22Rv1 (cell line): ENCODE results near the gene DCLK1.

Source experiments
- H3K27ac ChIP-seq: fragments of 450-650 bp; 2 replicates; pipeline ENCODE4 v1.5.1; 2017
- ZFX ChIP-seq: fragments of 450-650 bp; IDR thresholded peaks from 2 replicates; pipeline ENCODE4 v1.6.1; 2017; ENCODE audit warnings: antibody characterized with exemption, borderline replicate concordance
- TF ChIP-seq, protein P1 (sequence below): fragments of 450-650 bp; IDR thresholded peaks from 2 replicates; pipeline ENCODE4 v1.5.1; 2017; ENCODE audit warnings: mild to moderate bottlenecking

Gene DCLK1

DNA sequence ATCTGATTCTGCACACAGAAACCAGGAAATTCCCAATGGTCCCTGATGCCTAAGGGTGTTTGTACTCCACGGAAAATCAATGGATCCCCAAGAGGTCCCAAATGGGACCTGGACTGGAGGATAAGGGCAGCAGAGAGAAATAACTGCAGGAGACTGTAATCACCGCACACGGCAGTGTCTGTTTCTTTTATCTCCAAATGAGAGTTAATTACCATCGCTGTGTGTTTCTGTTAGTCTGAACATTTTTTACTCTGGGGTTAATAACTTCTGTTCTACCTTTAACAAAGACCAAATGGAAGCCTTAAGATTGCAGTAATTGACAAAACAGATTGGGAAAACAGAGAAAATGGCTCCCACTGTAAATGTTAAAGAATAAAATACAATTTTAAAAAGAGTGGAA is 320.9 kb downstream of the DCLK1 start:
- no peak for TF ChIP-seq ZFX
- TF ChIP-seq, protein P1, sequence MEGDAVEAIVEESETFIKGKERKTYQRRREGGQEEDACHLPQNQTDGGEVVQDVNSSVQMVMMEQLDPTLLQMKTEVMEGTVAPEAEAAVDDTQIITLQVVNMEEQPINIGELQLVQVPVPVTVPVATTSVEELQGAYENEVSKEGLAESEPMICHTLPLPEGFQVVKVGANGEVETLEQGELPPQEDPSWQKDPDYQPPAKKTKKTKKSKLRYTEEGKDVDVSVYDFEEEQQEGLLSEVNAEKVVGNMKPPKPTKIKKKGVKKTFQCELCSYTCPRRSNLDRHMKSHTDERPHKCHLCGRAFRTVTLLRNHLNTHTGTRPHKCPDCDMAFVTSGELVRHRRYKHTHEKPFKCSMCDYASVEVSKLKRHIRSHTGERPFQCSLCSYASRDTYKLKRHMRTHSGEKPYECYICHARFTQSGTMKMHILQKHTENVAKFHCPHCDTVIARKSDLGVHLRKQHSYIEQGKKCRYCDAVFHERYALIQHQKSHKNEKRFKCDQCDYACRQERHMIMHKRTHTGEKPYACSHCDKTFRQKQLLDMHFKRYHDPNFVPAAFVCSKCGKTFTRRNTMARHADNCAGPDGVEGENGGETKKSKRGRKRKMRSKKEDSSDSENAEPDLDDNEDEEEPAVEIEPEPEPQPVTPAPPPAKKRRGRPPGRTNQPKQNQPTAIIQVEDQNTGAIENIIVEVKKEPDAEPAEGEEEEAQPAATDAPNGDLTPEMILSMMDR, result no peak
- no peak overlapping the region for H3K27ac ChIP-seq

DNA sequence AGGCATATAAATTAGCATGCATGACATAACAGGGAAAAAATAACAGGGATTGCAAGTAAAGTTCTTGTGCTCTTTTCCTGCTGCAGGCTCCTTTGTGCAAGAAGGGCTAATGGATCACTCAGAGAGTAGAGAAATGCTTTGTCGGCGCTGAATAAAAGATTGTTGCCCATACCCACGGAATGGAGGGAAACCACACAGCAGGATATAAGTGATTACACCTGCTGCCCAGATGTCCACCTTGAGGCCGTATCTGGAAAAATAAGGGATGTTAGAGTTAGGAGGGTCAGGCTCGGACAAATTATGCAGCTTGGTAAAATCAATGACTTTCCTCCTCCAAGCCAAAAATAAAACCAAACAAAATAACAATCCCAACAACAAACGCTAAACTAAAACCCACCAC is 322.3 kb downstream of the DCLK1 start:
- no peak overlapping the region for H3K27ac ChIP-seq
- TF ChIP-seq ZFX, result no peak
- TF ChIP-seq, protein P1, result no peak

DNA sequence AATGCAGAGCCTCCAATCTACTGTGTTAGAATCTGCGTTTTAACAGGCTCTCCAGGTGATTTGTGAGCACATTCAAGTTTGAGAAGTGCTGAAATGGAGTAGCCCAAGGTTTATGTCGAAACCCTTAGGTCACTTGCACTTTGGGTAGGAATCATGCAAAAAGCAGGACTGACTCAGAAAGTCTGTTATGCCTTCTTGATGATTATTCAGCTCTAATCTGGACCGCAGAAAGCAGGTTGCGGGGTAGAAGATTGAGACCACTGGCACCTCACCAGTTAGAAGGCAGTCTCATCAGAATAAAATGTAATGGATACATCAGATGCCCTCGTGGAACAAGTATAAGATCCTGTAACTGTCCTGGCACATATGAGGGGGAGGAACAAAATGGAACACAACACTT is 326.3 kb downstream of the DCLK1 start:
- no peak overlapping the region for H3K27ac ChIP-seq
- no peak for TF ChIP-seq ZFX
- TF ChIP-seq, protein P1, result no peak

DNA sequence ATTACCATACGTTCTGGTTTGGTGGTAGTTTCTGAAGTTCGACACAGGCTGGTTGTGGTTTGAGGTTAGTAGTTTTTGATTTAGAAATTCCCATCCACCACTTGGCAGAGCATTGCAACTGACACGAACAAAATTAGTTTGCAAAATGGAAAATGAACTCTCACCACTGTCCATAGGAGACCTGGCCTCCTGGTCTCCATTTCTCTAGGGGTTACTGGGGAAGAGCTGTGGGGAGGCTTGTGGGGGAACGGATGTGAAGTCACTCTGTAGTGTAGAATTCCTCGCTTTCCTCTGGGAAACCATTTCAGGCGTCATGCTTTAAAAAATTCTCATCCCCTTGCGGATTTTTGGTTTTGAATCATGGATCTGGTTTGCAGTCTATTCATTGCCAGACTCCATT is 333.2 kb downstream of the DCLK1 start:
- no peak for TF ChIP-seq ZFX
- TF ChIP-seq, protein P1, result no peak
- H3K27ac ChIP-seq, result no peak overlapping the region

DNA sequence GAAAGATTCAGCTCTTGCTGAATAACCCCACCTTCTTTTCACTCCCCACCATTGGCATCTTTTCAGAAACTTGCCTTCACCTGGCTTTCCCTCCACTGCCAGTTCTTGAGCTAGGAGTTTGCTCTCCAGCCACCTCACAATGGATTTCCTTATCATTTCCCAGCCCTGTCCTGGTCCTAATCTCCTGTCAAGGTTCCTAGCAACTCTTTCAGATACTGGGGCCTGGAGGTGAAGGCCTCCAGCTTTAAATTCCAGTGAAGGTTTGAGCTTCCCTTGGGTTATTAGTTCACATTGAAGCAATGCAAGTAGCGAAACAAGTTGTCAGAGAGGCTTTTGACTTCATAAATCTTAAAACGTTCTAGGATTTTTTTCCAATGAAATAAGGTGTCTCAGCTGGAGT is 333.9 kb downstream of the DCLK1 start:
- H3K27ac ChIP-seq, result no peak overlapping the region
- TF ChIP-seq, protein P1, result no peak
- TF ChIP-seq ZFX, result no peak

DNA sequence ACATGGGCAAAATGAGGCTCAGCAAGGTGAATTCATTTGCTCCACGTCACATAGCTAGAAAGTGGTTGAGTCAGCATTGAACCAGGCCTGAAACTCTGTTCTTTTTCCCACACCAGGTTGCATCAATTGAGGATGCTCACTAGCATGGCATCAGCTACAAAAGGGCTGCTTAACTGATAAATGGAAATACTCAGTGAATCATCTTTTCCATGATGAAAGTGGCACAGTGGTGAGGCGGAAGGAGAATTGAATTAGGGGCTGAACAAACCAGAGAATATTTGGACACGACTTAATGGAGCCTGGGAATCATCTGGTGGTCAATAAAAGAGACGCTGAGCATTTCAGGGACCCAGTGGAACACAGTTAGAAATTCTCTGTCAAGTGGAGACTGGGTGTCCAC is 334.6 kb downstream of the DCLK1 start:
- no peak overlapping the region for H3K27ac ChIP-seq
- TF ChIP-seq ZFX, result no peak
- TF ChIP-seq, protein P1, result no peak

DNA sequence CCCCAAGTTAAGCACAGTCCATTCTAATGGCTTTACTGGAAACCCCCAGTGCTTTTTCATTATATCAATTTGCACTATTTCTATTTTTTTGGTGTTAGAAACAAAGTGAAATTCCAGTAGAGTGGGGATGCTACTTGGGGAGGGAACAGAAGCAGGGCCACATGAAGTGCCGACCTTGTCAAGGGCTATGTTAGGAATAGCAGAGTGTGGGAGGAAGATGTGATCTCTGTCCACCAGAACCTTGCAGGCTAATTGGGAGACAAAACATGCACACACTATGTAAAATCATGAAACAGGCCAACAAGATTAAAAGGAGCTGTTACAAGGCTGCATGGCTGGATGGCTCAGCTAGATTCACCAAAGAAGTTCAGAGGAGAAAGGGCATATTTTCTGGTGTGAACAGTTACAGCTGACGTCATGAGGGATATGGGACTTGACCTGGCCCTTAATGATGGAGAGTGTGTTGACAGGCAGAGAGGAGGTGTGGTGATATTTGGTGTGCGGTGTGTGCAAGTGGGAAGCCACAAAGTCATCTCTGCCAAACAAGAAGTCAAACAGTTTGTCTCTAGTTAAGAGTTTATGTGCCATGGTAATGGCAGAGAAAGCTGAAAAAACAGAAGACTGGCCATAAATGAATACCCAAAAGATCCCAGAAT is 336.3 kb downstream of the DCLK1 start:
- no peak overlapping the region for H3K27ac ChIP-seq
- TF ChIP-seq ZFX, result no peak
- TF ChIP-seq, protein P1, result no peak
